HG03565 (cell line): ENCODE measurements around the gene HMGCS1.
A peak's percentile ranks its signal among the peaks of the same experiment; 100 is the strongest.
"Not testable (repeated sequence)": the region's sequence is repeated elsewhere in the genome, so short reads cannot be mapped to it uniquely, and the experiment has no call there.

Experiments used
- ATAC-seq: cut with Tn5 transposase; IDR thresholded peaks from one replicate; pipeline ENCODE4 v1.9.1; 2021; ENCODE audit warnings: mild to moderate bottlenecking, moderate library complexity; ENCODE audit not compliant: unreplicated experiment

HMGCS1 gene

GRCh38 chr5:43279548-43280274, 33.5 kb downstream of the HMGCS1 start:
- ATAC-seq: no peak

GRCh38 chr5:43275391-43275790, 37.8 kb downstream of the HMGCS1 start:
- ATAC-seq: no peak

GRCh38 chr5:43274435-43275114, 38.6 kb downstream of the HMGCS1 start:
- ATAC-seq: no peak

GRCh38 chr5:43273552-43273951, 39.7 kb downstream of the HMGCS1 start:
- no peak for ATAC-seq

- no peak for ATAC-seq
Observed at GRCh38 chr5:43270645-43271044, 42.6 kb downstream of the HMGCS1 start.

GRCh38 chr5:43268188-43268820, 44.9 kb downstream of the HMGCS1 start:
- ATAC-seq: peak; percentile 92

GRCh38 chr5:43262269-43262668, 50.9 kb downstream of the HMGCS1 start:
- ATAC-seq: not testable (repeated sequence)

GRCh38 chr5:43258116-43258515, 55.1 kb downstream of the HMGCS1 start:
- no peak for ATAC-seq

GRCh38 chr5:43256261-43256966, 56.8 kb downstream of the HMGCS1 start:
- ATAC-seq: no peak

GRCh38 chr5:43255704-43256103, 57.5 kb downstream of the HMGCS1 start:
- no peak for ATAC-seq

- ATAC-seq: no peak
Observed at GRCh38 chr5:43251754-43252153, 61.5 kb downstream of the HMGCS1 start.

- ATAC-seq: peak; percentile 33
Observed at GRCh38 chr5:43245724-43246385, 67.4 kb downstream of the HMGCS1 start.

- peak; percentile 90 for ATAC-seq
Observed at GRCh38 chr5:43244823-43245565, 68.2 kb downstream of the HMGCS1 start.

GRCh38 chr5:43243270-43243669, 69.9 kb downstream of the HMGCS1 start:
- ATAC-seq: no peak

GRCh38 chr5:43242196-43242595, 71.0 kb downstream of the HMGCS1 start:
- ATAC-seq: no peak
